Lung (tissue), 12 donors: Measurements from ENCODE around the gene MDN1. TPM values are rescaled to one million over a fixed set of nuclear protein-coding genes. Genes with fewer than 3 reads are reported as not detected.
A peak's percentile ranks its signal among the peaks of the same experiment; 100 is the strongest.

Source experiments
- ATAC-seq: fragments of 200-7000 bp; cut with Tn5 transposase; one replicate; pipeline ENCODE4 v1.9.1; 2020; ENCODE audit warnings: moderate number of reproducible peaks; ENCODE audit not compliant: insufficient read depth, low FRiP score
- DNase-seq, 3 donors: peaks; one replicate each; pipeline ENCODE4 v3.0.0-alpha.2; 2013 to 2017
- H3K27ac ChIP-seq, 2 donors: one replicate each; pipeline ENCODE4 v1.5.1; 2013; ENCODE audit warnings: mild to moderate bottlenecking in 2 of 2, moderate library complexity in 2 of 2, control low read depth in 1 of 2, inconsistent platforms in 1 of 2, low read depth in 1 of 2, low read length in 1 of 2
- H3K27me3 ChIP-seq, 3 donors: one replicate each; pipeline ENCODE4 v1.5.1; 2013; ENCODE audit warnings: low read length in 2 of 3; ENCODE audit not compliant: control insufficient read depth in 3 of 3, insufficient read depth in 3 of 3
- H3K36me3 ChIP-seq, 4 donors: one replicate each; pipeline ENCODE4 v1.5.1; 2013; ENCODE audit warnings: low read length in 4 of 4, mild to moderate bottlenecking in 1 of 4, moderate library complexity in 1 of 4; ENCODE audit not compliant: control insufficient read depth in 4 of 4, insufficient read depth in 4 of 4
- H3K4me1 ChIP-seq, 5 donors: one replicate each; pipeline ENCODE4 v1.5.1; 2013; ENCODE audit warnings: low read length in 5 of 5, mild to moderate bottlenecking in 2 of 5, moderate library complexity in 1 of 5; ENCODE audit not compliant: control insufficient read depth in 5 of 5, insufficient read depth in 5 of 5
- H3K4me3 ChIP-seq: one replicate; pipeline ENCODE4 v1.5.1; 2013; ENCODE audit warnings: mild to moderate bottlenecking, control low read depth, moderate library complexity
- H3K9ac ChIP-seq, 2 donors: one replicate each; pipeline ENCODE4 v1.5.1; 2013; ENCODE audit warnings: low read length in 2 of 2, control low read depth in 1 of 2; ENCODE audit not compliant: insufficient read depth in 1 of 2
- H3K9me3 ChIP-seq, 4 donors: one replicate each; pipeline ENCODE4 v1.5.1; 2013; ENCODE audit warnings: low read length in 3 of 4, mild to moderate bottlenecking in 1 of 4, moderate library complexity in 1 of 4; ENCODE audit not compliant: control insufficient read depth in 4 of 4, insufficient read depth in 3 of 4
- CTCF ChIP-seq: IDR thresholded peaks from 2 replicates; pipeline ENCODE4 v1.5.1; 2012; ENCODE audit warnings: mild to moderate bottlenecking; ENCODE audit errors: control extremely low read depth, extremely low read depth
- WGBS, 2 donors: extraction: QIAGEN DNeasy Blood & Tissue Kit; methylation state at CpG; one replicate each; pipeline ENCODE4 v1.1.7; 2013; 5-methylcytosine and 5-hydroxymethylcytosine counted together
- polyA plus RNA-seq, 2 donors: library from polyadenylated mRNA; stranded (reverse); fragments of 200-250 nt; gene quantifications; one replicate each; pipeline ENCODE4 v1.2.1, GENCODE V29; 2013
- total RNA-seq, 2 donors: library from RNA; depleted of rRNA in 1 of 2; stranded (reverse); fragments of >200 nt in 1 of 2; gene quantifications; one replicate each; pipeline ENCODE4 v1.2.1, GENCODE V29; 2014 to 2021
- donor health status: control.
- donor health status: control.
- donor health status: Bipolar disorder and iron deficiency.
- donor health status: healthy.
- donor health status: DM: yes; HTN: yes; CAD: no.

The MDN1 gene
- total and polyA plus RNA-seq, 4 donors: 7.6 to 33.8 (median 31.7) TPM

DNA sequence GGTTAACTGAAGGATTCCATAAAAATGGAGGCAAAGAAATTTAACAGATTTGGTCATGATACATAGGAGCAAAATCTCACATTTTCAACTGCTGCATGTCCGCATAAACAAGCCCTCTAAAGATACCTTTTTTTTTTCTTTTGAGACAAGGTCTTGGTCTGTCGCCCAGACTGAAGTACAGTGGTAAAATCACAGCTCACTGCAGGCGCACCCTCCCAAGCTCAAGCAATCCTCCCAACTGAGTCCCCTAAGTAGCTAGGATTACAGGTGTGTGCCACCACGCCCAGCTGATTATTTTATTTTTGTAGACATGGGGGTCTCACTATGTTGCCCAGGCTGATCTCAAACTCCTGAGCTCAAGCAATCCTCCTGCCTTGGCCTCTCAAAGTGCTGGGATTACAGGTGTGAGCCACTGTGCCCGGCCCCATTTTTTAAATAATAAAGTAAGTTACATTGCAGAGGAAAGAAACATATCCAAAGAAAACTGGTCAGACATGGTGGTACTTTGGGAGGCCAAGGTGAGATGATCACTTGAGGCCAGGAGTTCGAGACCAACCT is 13.7 kb downstream of the MDN1 start:
- Histone ChIP-seq H3K4me3 (no peak overlapping the region), H3K9me3 (no peaks in the 10 kb centered on the region), H3K4me1 (no peaks in the 10 kb centered on the region), H3K27me3 (no peaks in the 10 kb centered on the region), H3K9ac (no peak overlapping the region), H3K27ac (no peak overlapping the region), H3K36me3 (peaks cover 0 to 4% (median 0%) of the 10 kb centered on the region in 4 donors)
- DNase-seq: peak in 1 of 3 donors; percentile 3
- no peak for ATAC-seq
- TF ChIP-seq CTCF: no peak
- 55 to 90% methylated on average over 6 of the region's 6 CpGs for WGBS, 2 donors

- Histone ChIP-seq H3K9me3 (no peaks in the 10 kb centered on the region), H3K9ac (no peak overlapping the region), H3K4me3 (no peak overlapping the region), H3K4me1 (no peaks in the 10 kb centered on the region), H3K36me3 (peaks cover 0 to 7% (median 0%) of the 10 kb centered on the region in 4 donors), H3K27ac (no peak overlapping the region), H3K27me3 (no peaks in the 10 kb centered on the region)
- 91 to 95% methylated on average over 10 of the region's 10 CpGs for WGBS, 2 donors
- DNase-seq (no peak), ATAC-seq (no peak)
- TF ChIP-seq CTCF: no peak
Observed at GRCh38 chr6:89803271-89803670, 16.3 kb downstream of the MDN1 start.

- ATAC-seq: no peak
- H3K9ac ChIP-seq: no peak overlapping the region
- no peaks in the 10 kb centered on the region for H3K4me1 ChIP-seq
- H3K36me3 ChIP-seq: peaks cover 0 to 10% (median 1%) of the 10 kb centered on the region in 4 donors
- H3K9me3 ChIP-seq: no peaks in the 10 kb centered on the region
- H3K27me3 ChIP-seq: no peaks in the 10 kb centered on the region
- 90 to 91% methylated on average over 2 of the region's 2 CpGs for WGBS, 2 donors
- no peak overlapping the region for H3K27ac ChIP-seq
- no peak for TF ChIP-seq CTCF
- H3K4me3 ChIP-seq: no peak overlapping the region
- no peak for DNase-seq
Observed at GRCh38 chr6:89799756-89800155, 19.8 kb downstream of the MDN1 start.

DNA sequence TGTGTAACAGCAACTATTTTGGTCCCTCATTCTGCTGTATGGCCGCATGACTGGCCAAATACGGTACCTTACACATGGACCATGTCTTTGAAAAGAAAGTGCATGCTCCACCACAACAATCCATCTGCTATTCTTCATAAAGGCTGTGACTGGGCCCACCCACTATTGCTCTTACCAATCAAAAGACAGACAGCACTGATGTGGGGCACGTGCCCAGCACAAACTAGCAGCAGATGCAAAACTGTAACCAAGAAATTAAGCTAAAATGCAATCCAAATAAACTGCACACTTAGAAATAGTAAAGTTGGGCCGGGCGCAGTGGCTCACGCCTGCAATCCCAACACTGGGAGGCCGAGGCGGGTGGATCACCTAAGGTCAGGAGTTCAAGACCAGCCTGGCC is 20.5 kb downstream of the MDN1 start:
- H3K4me3 ChIP-seq: no peak overlapping the region
- no peak for TF ChIP-seq CTCF
- no peak overlapping the region for H3K9ac ChIP-seq
- DNase-seq (no peak), ATAC-seq (no peak)
- WGBS, 2 donors: 97% methylated on average over 8 of the region's 8 CpGs
- H3K9me3 ChIP-seq: no peaks in the 10 kb centered on the region
- no peak overlapping the region for H3K27ac ChIP-seq
- no peaks in the 10 kb centered on the region for H3K27me3 ChIP-seq
- H3K4me1 ChIP-seq: no peaks in the 10 kb centered on the region
- H3K36me3 ChIP-seq: peaks cover 0 to 10% (median 3%) of the 10 kb centered on the region in 4 donors
